Measurements from ENCODE around the gene SULT1C4.
"Not testable (repeated sequence)": the region's sequence is repeated elsewhere in the genome, so short reads cannot be mapped to it uniquely, and the experiment has no call there.

GRCh38 chr2:108435578-108435977 lies 57.8 kb downstream of the SULT1C4 start:
- TF ChIP-seq EZH2 (IDR thresholded peaks at IDR 0.05; ENCODE audit: borderline replicate concordance, insufficient read depth, low read length, poor library complexity, severe bottlenecking); MXI1 (conservative IDR thresholded peaks at IDR 0.05; ENCODE audit: poor library complexity, severe bottlenecking); TAF1 (IDR thresholded peaks at IDR 0.05; ENCODE audit: low read depth); CTCF (IDR thresholded peaks at IDR 0.05; ENCODE audit: poor library complexity, severe bottlenecking): not testable (repeated sequence)

All from neural cell (in vitro differentiated cells).